H1 (cell line): ENCODE results near the gene AIFM3.

Source experiments
- BCL11A ChIP-seq, 2 experiments: IDR thresholded peaks; one replicate each; pipeline ENCODE4 v1.6.1; 2011; ENCODE audit warnings: low read depth in 2 of 2, low read length in 2 of 2, mild to moderate bottlenecking in 2 of 2
- EP300 ChIP-seq, 2 experiments: IDR thresholded peaks; 1 replicate in 1 of 2; 2 replicates in 1 of 2; pipeline ENCODE4 v1.6.1; 2011 to 2012; ENCODE audit warnings: low read depth in 2 of 2, low read length in 2 of 2, mild to moderate bottlenecking in 2 of 2, borderline replicate concordance in 1 of 2, inconsistent platforms in 1 of 2, moderate library complexity in 1 of 2
- JUN ChIP-seq: IDR thresholded peaks from 2 replicates; pipeline ENCODE4 v1.6.1; 2011; ENCODE audit warnings: low read depth, mild to moderate bottlenecking, improper control_type of control experiment, low read length
- POLR2A ChIP-seq, 2 experiments: IDR thresholded peaks; 1 replicate in 1 of 2; 2 replicates in 1 of 2; pipeline ENCODE4 v1.6.1; 2011; ENCODE audit warnings: low read depth in 2 of 2, low read length in 2 of 2, mild to moderate bottlenecking in 2 of 2; ENCODE audit errors: control extremely low read depth in 1 of 2
- POLR2AphosphoS5 ChIP-seq: IDR thresholded peaks from 2 replicates; pipeline ENCODE4 v1.6.1; 2011; ENCODE audit warnings: low read depth, low read length
- ZNF274 ChIP-seq: IDR thresholded peaks from 2 replicates; pipeline ENCODE4 v1.7.0; 2012; ENCODE audit warnings: low read length, borderline replicate concordance; ENCODE audit errors: extremely low read depth
- TF ChIP-seq, protein P1 (sequence below): IDR thresholded peaks from 2 replicates; pipeline ENCODE4 v1.6.1; 2011; ENCODE audit warnings: low read depth, mild to moderate bottlenecking, low read length; ENCODE audit not compliant: insufficient read depth
- TF ChIP-seq, protein P2 (sequence below): IDR thresholded peaks from 2 replicates; pipeline ENCODE4 v1.6.1; 2012; ENCODE audit warnings: inconsistent platforms
- TF ChIP-seq, protein P3 (sequence below), 3 experiments: IDR thresholded peaks; 1 replicate in 2 of 3; 2 replicates in 1 of 3; pipeline versions ENCODE4 v1.5.1 to v1.6.1; 2011; ENCODE audit warnings: low read length in 3 of 3, mild to moderate bottlenecking in 3 of 3, inconsistent platforms in 2 of 3, low read depth in 1 of 3, moderate library complexity in 1 of 3; ENCODE audit not compliant: insufficient read depth in 1 of 3; ENCODE audit errors: control extremely low read depth in 1 of 3
- TF ChIP-seq, protein P4 (sequence below): IDR thresholded peaks from 2 replicates; pipeline ENCODE4 v1.6.1; 2011; ENCODE audit warnings: low read length, improper control_type of control experiment

DNA sequence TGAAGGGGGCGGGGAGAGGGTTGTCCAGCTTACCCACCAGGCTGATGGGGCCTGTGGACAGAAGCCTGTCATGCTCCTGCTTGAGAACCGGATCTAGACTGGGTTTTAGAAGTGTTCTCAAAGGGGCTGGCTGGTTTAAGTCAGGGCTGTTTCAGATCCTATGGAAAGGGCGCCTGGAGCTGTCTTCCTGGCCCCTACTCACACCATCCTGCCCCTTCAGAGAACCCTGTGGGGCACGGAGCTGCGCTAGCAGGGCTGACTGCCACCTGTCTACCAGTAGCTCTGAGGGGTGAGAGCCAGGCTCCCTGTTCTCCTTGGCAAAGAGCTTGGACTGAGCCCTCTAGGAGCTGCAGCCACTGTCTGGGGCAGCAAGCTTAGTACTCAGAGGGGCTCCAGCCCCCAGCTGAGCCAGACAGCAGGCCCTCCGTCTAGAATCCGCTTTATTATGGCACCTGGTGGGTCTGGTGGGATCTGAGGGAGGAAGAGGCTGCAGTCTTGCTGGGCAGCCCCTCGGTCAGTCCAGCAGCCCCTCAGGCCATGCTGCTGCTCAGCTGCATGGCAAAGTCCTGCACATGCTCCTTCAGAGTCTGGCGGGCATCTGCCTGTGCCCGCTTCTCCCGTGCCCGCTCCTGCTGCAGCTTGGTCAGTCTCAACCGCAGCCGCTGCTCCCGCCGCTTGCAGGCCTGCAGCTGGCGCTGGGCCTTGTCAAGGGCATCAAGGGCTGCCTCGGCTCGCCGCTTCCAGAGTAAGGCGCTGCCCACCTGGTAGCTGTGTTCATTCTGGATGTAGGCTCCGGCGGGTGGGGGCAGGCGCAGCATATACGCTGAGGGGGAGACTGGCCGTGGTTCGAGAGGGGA lies 32.5 kb downstream of the AIFM3 start:
- TF ChIP-seq ZNF274: no peak
- TF ChIP-seq, protein P1, sequence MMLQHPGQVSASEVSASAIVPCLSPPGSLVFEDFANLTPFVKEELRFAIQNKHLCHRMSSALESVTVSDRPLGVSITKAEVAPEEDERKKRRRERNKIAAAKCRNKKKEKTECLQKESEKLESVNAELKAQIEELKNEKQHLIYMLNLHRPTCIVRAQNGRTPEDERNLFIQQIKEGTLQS: no peak
- peak in 1 of 2 experiments; percentile 17; a peak in 1 of 3 replicates for TF ChIP-seq POLR2A (IDR thresholded peaks at IDR 0.05; ENCODE audit: control extremely low read depth in 1 of 2, low read depth in 2 of 2, low read length in 2 of 2)
- TF ChIP-seq BCL11A (IDR thresholded peaks at IDR 0.05; ENCODE audit: low read depth in 2 of 2, low read length in 2 of 2): no peak
- TF ChIP-seq, protein P2, sequence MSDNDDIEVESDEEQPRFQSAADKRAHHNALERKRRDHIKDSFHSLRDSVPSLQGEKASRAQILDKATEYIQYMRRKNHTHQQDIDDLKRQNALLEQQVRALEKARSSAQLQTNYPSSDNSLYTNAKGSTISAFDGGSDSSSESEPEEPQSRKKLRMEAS: no peak
- TF ChIP-seq, protein P3, sequence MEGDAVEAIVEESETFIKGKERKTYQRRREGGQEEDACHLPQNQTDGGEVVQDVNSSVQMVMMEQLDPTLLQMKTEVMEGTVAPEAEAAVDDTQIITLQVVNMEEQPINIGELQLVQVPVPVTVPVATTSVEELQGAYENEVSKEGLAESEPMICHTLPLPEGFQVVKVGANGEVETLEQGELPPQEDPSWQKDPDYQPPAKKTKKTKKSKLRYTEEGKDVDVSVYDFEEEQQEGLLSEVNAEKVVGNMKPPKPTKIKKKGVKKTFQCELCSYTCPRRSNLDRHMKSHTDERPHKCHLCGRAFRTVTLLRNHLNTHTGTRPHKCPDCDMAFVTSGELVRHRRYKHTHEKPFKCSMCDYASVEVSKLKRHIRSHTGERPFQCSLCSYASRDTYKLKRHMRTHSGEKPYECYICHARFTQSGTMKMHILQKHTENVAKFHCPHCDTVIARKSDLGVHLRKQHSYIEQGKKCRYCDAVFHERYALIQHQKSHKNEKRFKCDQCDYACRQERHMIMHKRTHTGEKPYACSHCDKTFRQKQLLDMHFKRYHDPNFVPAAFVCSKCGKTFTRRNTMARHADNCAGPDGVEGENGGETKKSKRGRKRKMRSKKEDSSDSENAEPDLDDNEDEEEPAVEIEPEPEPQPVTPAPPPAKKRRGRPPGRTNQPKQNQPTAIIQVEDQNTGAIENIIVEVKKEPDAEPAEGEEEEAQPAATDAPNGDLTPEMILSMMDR (IDR thresholded peaks at IDR 0.05; ENCODE audit: control extremely low read depth in 1 of 3, insufficient read depth in 1 of 3, low read depth in 1 of 3, low read length in 3 of 3): no peak
- no peak for TF ChIP-seq EP300 (IDR thresholded peaks at IDR 0.05; ENCODE audit: borderline replicate concordance in 1 of 2, low read depth in 2 of 2, low read length in 2 of 2)
- no peak for TF ChIP-seq POLR2AphosphoS5
- TF ChIP-seq JUN: no peak
- TF ChIP-seq, protein P4, sequence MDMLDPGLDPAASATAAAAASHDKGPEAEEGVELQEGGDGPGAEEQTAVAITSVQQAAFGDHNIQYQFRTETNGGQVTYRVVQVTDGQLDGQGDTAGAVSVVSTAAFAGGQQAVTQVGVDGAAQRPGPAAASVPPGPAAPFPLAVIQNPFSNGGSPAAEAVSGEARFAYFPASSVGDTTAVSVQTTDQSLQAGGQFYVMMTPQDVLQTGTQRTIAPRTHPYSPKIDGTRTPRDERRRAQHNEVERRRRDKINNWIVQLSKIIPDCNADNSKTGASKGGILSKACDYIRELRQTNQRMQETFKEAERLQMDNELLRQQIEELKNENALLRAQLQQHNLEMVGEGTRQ: no peak
